ENCODE measurements around the gene CNGB1. TPM values are rescaled to one million over a fixed set of nuclear protein-coding genes. Genes with fewer than 3 reads are reported as not detected.
A peak's percentile ranks its signal among the peaks of the same experiment; 100 is the strongest.
"Not testable (repeated sequence)": the region's sequence is repeated elsewhere in the genome, so short reads cannot be mapped to it uniquely, and the experiment has no call there.

Gene CNGB1
- total RNA-seq, 2 donors from 2014 or later, result not detected

- DNase-seq (no peak), ATAC-seq (no peak)
- intact Hi-C loops (cut with DNase I), result no loop called here
These were observed 11.5 kb upstream of the CNGB1 start for GRCh38 chr16:57982385-57982784.

- intact Hi-C loops (cut with DNase I), result no loop called here
- DNase-seq (no peak), ATAC-seq (no peak)
These were observed 10.7 kb upstream of the CNGB1 start for GRCh38 chr16:57981636-57982035.

GRCh38 chr16:57979006-57979585 is 8.2 kb upstream of the CNGB1 start:
- intact Hi-C loops (cut with DNase I), result no loop called here
- no peak for ATAC-seq

GRCh38 chr16:57978070-57978465 is 7.1 kb upstream of the CNGB1 start:
- ATAC-seq; DNase-seq; intact Hi-C loops (cut with DNase I): not testable (repeated sequence)

More at GRCh38 chr16:57979006-57979585, 8.2 kb upstream of the CNGB1 start:
- no peak for DNase-seq

- no peak for DNase-seq
These were observed 6.6 kb upstream of the CNGB1 start for GRCh38 chr16:57977418-57978069.

GRCh38 chr16:57976331-57976796 is 5.4 kb upstream of the CNGB1 start:
- intact Hi-C loops (cut with DNase I), result no loop called here
- peak; percentile 59 to 86 for ATAC-seq
- DNase-seq, result no peak

More at GRCh38 chr16:57977418-57978069, 6.6 kb upstream of the CNGB1 start:
- intact Hi-C loops (cut with DNase I), result no loop called here
- peak; percentile 24 to 27 for ATAC-seq

GRCh38 chr16:57972306-57972705 is 1.4 kb upstream of the CNGB1 start:
- ATAC-seq (no peak), DNase-seq (no peak)
- intact Hi-C loops (cut with DNase I), result no loop called here

GRCh38 chr16:57971848-57972247 is 920 bp upstream of the CNGB1 start:
- ATAC-seq, result no peak
- no peak for DNase-seq
- intact Hi-C loops (cut with DNase I), result no loop called here

- no peak for DNase-seq
- no peak for ATAC-seq
- intact Hi-C loops (cut with DNase I), result no loop called here
These were observed 609 bp downstream of the CNGB1 start for GRCh38 chr16:57970319-57970718.

GRCh38 chr16:57969451-57970123 is 1.3 kb downstream of the CNGB1 start:
- intact Hi-C loops (cut with DNase I), result no loop called here
- DNase-seq (no peak), ATAC-seq (no peak)

- ATAC-seq (no peak), DNase-seq (no peak)
- intact Hi-C loops (cut with DNase I), result no loop called here
These were observed 3.0 kb downstream of the CNGB1 start for GRCh38 chr16:57967916-57968315.

- intact Hi-C loops (cut with DNase I), result no loop called here
- ATAC-seq (no peak), DNase-seq (no peak)
These were observed 3.9 kb downstream of the CNGB1 start for GRCh38 chr16:57966986-57967385.

GRCh38 chr16:57966204-57966771 is 4.6 kb downstream of the CNGB1 start:
- intact Hi-C loops (cut with DNase I), result no loop called here
- no peak for DNase-seq
- peak in 1 of 2 donors; percentile 80 for ATAC-seq

GRCh38 chr16:57964157-57964700 is 6.7 kb downstream of the CNGB1 start:
- intact Hi-C loops (cut with DNase I), result no loop called here
- ATAC-seq (no peak), DNase-seq (no peak)

- ATAC-seq, result no peak
- no peak for DNase-seq
- intact Hi-C loops (cut with DNase I), result no loop called here
These were observed 8.2 kb downstream of the CNGB1 start for GRCh38 chr16:57962756-57963155.

- no peak for DNase-seq
- ATAC-seq, result no peak
- intact Hi-C loops (cut with DNase I), result no loop called here
These were observed 8.9 kb downstream of the CNGB1 start for GRCh38 chr16:57962046-57962445.

- intact Hi-C loops (cut with DNase I), result no loop called here
- no peak for DNase-seq
- no peak for ATAC-seq
These were observed 9.4 kb downstream of the CNGB1 start for GRCh38 chr16:57961538-57961937.

- DNase-seq (no peak), ATAC-seq (no peak)
- intact Hi-C loops (cut with DNase I), result no loop called here
These were observed 10.0 kb downstream of the CNGB1 start for GRCh38 chr16:57960826-57961472.

- DNase-seq (no peak), ATAC-seq (no peak)
- intact Hi-C loops (cut with DNase I), result no loop called here
These were observed 10.6 kb downstream of the CNGB1 start for GRCh38 chr16:57960310-57960709.
